Stimulated activated CD8-positive, alpha-beta memory T cell treated with anti-CD3 and anti-CD28 coated beads, Interleukin-15, amount 100 ng/mL, for 48 hours (primary cell): ENCODE measurements around the gene SLC25A12.
"Not testable (repeated sequence)": the region's sequence is repeated elsewhere in the genome, so short reads cannot be mapped to it uniquely, and the experiment has no call there.

ENCODE experiments used
- DNase-seq, 2 donors: peaks; one replicate each; pipeline ENCODE4 v3.0.0-alpha.2; 2020; ENCODE audit warnings: low read depth in 2 of 2

Gene SLC25A12

DNA sequence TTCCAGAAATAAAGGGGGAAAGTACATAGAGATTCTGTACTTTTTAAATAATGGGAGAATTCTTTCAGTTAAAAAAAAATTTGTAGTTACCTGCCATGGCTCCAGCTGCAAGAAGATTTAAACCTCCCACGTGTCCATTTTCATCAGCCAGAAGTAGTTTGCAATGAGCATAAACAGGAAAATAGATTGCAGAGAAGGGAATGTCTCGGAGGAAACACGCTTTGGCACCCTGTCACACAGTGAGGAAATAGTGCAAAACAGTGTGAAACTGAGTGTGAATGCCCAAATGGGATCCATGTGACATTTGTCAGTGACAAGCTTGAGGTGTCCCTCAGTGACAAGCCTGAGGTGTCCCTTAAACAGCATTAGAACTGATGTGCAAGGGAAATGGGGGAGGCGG lies 102.7 kb downstream of the SLC25A12 start:
- no peak for DNase-seq

- no peak for DNase-seq
Measured at GRCh38 chr2:171789956-171790355, 104.1 kb downstream of the SLC25A12 start.

DNA sequence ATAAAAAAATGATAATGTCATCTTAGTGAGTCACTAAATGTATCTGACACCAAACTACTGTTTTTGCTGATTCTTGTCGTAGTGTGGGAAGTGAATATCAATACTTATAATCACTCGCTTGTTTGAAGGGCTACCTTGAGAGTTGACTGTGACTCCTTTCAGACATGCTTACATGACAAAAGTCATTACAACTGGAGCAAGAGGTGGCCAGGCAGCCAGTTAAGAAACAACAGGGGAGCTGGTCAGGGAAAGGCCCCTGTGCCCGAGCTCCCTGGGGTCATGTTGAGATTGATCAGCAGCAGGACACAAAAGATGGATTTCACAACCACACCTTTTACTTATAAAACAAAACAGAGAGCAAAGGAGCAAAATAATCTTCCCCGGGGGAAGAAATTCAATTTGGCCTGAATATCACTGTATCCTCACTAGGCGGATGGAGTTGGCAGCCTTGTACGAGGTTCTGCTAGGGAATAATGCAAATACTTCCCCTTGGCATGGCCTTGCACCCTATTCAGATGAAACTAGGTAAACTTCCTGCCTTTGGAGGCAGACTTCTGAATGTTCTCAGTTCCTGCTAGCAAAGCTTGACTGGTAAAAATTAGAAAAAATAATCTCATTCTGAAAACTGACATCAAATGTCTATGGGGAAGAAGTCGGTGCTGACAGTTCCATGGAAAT lies 105.6 kb downstream of the SLC25A12 start:
- no peak for DNase-seq

GRCh38 chr2:171787333-171788072 lies 106.5 kb downstream of the SLC25A12 start:
- DNase-seq, result no peak

GRCh38 chr2:171785450-171785849 lies 108.6 kb downstream of the SLC25A12 start:
- DNase-seq, result no peak

GRCh38 chr2:171778515-171778914 lies 115.5 kb downstream of the SLC25A12 start:
- DNase-seq, result no peak

GRCh38 chr2:171774581-171774980 lies 119.5 kb downstream of the SLC25A12 start:
- not testable (repeated sequence) for DNase-seq

DNA sequence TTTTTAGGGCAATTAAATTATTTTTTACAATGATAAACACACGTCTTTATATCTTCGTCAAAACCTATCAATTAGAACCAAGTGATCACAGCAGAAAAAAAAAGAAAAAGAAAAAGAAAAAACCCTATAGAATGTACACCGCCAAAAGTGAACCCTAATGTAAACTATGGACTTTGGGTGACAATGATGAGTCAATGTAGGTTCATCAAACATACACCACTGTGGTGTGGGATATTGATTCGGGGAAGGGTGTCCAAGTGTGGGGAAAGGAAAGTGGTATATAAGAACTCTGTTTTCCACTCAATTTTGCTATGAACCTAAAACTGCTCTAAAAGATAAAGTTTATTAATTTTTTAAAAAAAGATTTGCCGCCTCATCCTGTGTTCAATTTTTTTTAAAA lies 121.7 kb downstream of the SLC25A12 start:
- DNase-seq, result no peak

DNA sequence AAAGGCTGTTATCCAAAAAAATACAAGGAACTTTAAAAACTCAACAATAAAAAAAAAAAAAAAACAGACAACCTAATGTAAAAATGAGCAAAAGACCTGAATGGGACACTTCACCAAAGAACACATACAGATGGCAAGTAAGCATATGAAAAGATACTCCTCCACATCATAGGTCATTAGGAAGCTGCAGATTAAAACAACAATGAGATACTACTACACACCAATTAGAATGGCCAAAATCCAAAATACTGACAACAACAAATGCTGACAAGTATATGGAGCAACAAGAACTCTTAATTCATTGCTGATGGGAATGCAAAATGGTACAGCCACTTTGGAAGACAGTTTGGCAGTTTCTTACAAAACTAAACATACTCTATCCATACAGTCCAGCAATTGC lies 122.6 kb downstream of the SLC25A12 start:
- DNase-seq, result no peak

GRCh38 chr2:171763602-171764001 lies 130.4 kb downstream of the SLC25A12 start:
- DNase-seq, result no peak

DNA sequence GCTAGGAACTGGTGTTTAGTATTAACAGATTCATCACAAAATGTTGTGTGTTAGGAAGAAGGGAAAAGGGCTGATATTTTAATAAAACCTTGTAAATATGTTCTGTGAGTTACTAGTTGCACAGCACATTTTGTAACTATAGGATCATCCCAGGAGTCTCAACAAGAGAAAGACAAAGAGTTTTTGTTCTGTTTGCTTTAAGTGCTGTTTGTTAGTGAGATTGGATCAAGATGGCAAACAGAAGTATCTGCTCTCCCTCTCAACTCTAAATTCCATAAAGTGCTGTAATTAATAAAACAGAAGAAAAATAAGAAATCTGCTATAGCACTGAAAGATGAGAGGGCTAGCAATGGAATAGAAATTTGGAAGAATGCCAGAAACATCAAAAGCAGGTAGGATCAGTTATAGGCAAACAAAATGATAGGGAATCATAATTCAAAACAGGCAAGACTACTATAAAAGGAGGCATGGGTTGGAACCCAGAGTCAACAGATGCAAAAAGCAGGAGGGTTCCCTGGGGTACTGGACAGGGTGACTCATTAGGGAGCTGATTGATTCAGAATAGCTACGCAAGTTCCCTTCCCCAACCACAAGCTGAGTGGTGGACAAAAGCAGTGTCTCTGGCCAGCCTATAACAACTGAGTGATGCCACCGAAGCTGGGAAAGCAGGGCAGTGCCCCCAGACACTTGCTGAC lies 131.0 kb downstream of the SLC25A12 start:
- DNase-seq, result no peak

- not testable (repeated sequence) for DNase-seq
Measured at GRCh38 chr2:171761176-171761575, 132.9 kb downstream of the SLC25A12 start.

DNA sequence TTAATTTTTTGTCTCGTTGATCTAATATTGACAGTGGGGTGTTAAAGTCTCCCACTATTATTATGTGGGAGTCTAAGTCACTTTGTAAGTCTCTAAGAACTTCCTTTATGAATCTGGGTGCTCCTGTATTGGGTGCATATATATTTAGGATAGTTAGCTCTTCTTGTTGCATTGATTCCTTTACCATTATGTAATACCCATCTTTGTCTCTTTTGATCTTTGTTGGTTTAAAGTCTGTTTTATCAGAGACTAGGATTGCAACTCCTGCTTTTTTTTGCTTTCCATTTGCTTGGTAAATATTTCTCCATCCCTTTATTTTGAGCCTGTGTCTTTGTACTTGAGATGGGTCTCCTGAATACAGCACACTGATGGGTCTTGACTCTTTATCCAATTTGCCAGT lies 135.3 kb downstream of the SLC25A12 start:
- DNase-seq, result not testable (repeated sequence)

DNA sequence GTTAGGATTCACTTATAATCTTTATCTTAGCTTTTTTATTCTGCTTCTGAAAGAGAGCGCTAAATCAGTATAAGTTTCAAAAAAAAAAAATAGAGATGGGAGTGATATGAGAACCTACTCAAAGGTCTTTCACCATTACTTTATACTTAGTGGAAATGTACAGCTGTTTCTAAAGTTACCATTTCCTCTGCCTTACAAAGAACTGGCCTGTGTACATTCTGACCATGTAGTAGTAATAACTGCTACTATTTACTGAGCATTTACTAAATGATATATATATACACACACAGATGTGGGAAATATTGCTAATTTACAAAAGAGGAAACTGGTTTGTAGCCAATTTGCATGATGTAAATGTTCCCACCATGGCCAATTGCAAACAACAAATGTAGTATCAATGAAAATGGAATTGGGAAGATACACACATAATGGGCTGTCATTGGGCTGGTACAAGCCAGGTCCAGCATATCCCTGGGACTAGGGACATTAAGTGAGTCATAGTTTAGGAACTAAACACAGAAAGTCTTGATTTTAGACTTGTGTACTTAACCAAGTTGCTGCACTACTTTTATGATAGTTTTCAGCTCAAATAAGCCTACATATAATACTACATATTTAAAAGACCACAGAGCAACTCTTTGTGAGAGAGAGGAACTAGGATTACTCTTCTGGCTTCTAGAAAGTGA lies 139.6 kb downstream of the SLC25A12 start:
- no peak for DNase-seq

- no peak for DNase-seq
Measured at GRCh38 chr2:171747371-171747770, 146.7 kb downstream of the SLC25A12 start.

DNA sequence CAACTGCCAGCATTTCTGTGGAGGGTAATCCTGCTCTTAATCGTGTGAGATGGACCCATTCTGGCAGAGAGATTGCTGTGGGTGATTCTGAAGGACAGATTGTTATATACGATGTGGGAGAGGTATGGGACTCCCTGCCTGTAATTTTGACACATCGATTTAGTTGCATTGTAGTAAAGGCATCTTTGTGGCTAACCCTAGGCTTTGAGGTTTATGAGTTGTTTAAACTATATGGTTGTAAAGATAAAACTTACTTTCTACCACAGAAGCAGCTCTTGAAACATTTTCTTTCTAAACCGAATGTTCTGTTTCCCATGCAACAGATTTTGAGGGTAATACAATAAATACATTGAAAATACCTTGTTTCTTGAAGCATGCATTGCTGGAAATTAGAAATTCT lies 148.2 kb downstream of the SLC25A12 start:
- DNase-seq, result no peak

DNA sequence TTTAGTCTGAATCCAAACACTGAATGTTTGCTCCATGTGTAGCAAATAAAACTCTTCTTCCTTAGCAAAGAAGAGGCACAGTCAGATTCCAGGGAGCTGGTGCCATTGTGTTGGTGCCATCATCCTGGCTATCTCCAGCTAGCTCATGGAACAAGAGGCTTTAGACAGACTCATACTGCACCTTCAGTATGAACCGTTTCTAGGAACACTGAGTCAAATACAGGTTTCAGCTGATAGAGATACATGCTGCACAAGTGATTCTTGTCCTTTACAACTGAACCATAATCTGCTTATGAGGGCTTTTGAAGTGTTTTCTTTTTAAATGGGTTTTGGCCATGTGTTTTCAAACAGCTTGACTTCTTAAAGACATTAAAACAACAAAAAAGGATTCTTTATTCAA lies 148.9 kb downstream of the SLC25A12 start:
- no peak for DNase-seq

DNA sequence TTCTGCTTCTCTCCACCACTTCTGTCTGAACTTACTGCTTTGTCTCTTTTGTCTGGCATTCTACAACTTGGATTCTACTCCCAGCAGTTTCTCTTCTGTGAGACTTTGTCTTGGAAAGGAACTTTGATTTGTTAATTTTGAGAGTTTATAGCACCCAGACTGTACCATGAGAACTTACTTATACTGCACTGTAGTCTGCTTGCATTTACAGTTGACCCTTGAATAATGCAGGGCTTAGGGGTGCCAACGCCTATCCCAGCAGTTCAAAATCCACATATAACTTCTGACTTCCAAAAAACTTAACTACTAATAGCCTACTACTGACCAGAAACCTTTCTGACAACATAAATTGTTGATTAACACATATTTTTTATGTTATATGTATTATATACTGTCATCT lies 151.3 kb downstream of the SLC25A12 start:
- DNase-seq, result no peak

GRCh38 chr2:171741189-171741588 lies 152.9 kb downstream of the SLC25A12 start:
- DNase-seq, result no peak

- DNase-seq, result no peak
Measured at GRCh38 chr2:171735991-171736710, 157.9 kb downstream of the SLC25A12 start.
